Glomerular visceral epithelial cell (primary cell): Measurements from ENCODE around the gene TMUB2.
"Not testable (repeated sequence)": the region's sequence is repeated elsewhere in the genome, so short reads cannot be mapped to it uniquely, and the experiment has no call there.

Source experiments
- DNase-seq: peaks from one replicate; pipeline ENCODE4 v3.0.0-alpha.2; 2016; ENCODE audit errors: extremely low spot score

The TMUB2 gene

GRCh38 chr17:44186307-44187130 lies at the start of gene TMUB2:
TSS of gene TMUB2 (plus strand) at chr17:44186972. CDS start at chr17:44187709, 737 bp downstream.
- peak; percentile 100 for DNase-seq

- DNase-seq, result peak; percentile 99
Measured at GRCh38 chr17:44137891-44138709, 48.7 kb upstream of the TMUB2 start.

- DNase-seq, result not testable (repeated sequence)
Measured at GRCh38 chr17:44143921-44144320, 42.9 kb upstream of the TMUB2 start.

- DNase-seq, result no peak
Measured at GRCh38 chr17:44144966-44145739, 41.6 kb upstream of the TMUB2 start.

- no peak for DNase-seq
Measured at GRCh38 chr17:44146375-44147346, 40.1 kb upstream of the TMUB2 start.

GRCh38 chr17:44147812-44148211 lies 39.0 kb upstream of the TMUB2 start:
- no peak for DNase-seq

- not testable (repeated sequence) for DNase-seq
Measured at GRCh38 chr17:44149066-44149465, 37.7 kb upstream of the TMUB2 start.

GRCh38 chr17:44149750-44150329 lies 36.9 kb upstream of the TMUB2 start:
- DNase-seq, result no peak

- DNase-seq, result no peak
Measured at GRCh38 chr17:44152875-44153274, 33.9 kb upstream of the TMUB2 start.

- no peak for DNase-seq
Measured at GRCh38 chr17:44155488-44155887, 31.3 kb upstream of the TMUB2 start.

GRCh38 chr17:44159519-44160210 lies 27.1 kb upstream of the TMUB2 start:
- no peak for DNase-seq

- no peak for DNase-seq
Measured at GRCh38 chr17:44164476-44164875, 22.3 kb upstream of the TMUB2 start.

GRCh38 chr17:44167181-44167861 lies 19.5 kb upstream of the TMUB2 start:
- no peak for DNase-seq

- no peak for DNase-seq
Measured at GRCh38 chr17:44170135-44170498, 16.7 kb upstream of the TMUB2 start.

GRCh38 chr17:44170499-44171201 lies 16.1 kb upstream of the TMUB2 start, which contains the start of gene ASB16:
TSS of gene ASB16 (plus strand) at chr17:44170704. CDS start at chr17:44170790, 86 bp downstream.
- no peak for DNase-seq

GRCh38 chr17:44171931-44172455 lies 14.8 kb upstream of the TMUB2 start:
- no peak for DNase-seq

- DNase-seq, result no peak
Measured at GRCh38 chr17:44174427-44174826, 12.3 kb upstream of the TMUB2 start.

- DNase-seq, result no peak
Measured at GRCh38 chr17:44176257-44176656, 10.5 kb upstream of the TMUB2 start.
